CD14-positive monocyte (primary cell): ENCODE data around the gene LIX1L. TPM values are rescaled to one million over a fixed set of nuclear protein-coding genes. Genes with fewer than 3 reads are reported as not detected.

Experiments used
- DNase-seq, 3 donors: peaks; one replicate each; pipeline ENCODE4 v3.0.0-alpha.2; 2011 to 2022
- H2AFZ ChIP-seq: 2 replicates; pipeline ENCODE4 v1.6.0; 2012; ENCODE audit warnings: mild to moderate bottlenecking, low read depth, low read length, inconsistent platforms; ENCODE audit not compliant: insufficient read depth, poor library complexity, severe bottlenecking
- H3K27ac ChIP-seq, 2 donors: 1 replicate in 1 of 2; 2 replicates in 1 of 2; pipeline ENCODE4 v1.5.1; 2012 to 2013; ENCODE audit warnings: low read length in 2 of 2, control low read depth in 1 of 2, inconsistent platforms in 1 of 2, low read depth in 1 of 2, mild to moderate bottlenecking in 1 of 2
- H3K27me3 ChIP-seq, 2 donors: one replicate each; pipeline versions ENCODE4 v1.6.0 to v1.6.1; 2011 to 2013; ENCODE audit warnings: low read length in 2 of 2; ENCODE audit not compliant: control insufficient read depth in 2 of 2, insufficient read depth in 2 of 2
- H3K36me3 ChIP-seq, 2 donors: replicated peaks in 1 of 2; 1 replicate in 1 of 2; 2 replicates in 1 of 2; pipeline versions ENCODE4 v1.5.1 to v1.6.1; 2012 to 2013; ENCODE audit warnings: low read length in 2 of 2, control low read depth in 1 of 2, inconsistent platforms in 1 of 2, mild to moderate bottlenecking in 1 of 2; ENCODE audit not compliant: insufficient read depth in 2 of 2, control insufficient read depth in 1 of 2
- H3K4me1 ChIP-seq, 2 donors: 1 replicate in 1 of 2; 2 replicates in 1 of 2; pipeline versions ENCODE4 v1.5.1 to v1.6.1; 2012 to 2013; ENCODE audit warnings: low read length in 2 of 2, control low read depth in 1 of 2, inconsistent platforms in 1 of 2, mild to moderate bottlenecking in 1 of 2, moderate library complexity in 1 of 2; ENCODE audit not compliant: insufficient read depth in 2 of 2, control insufficient read depth in 1 of 2
- H3K4me2 ChIP-seq: replicated peaks from 2 replicates; pipeline ENCODE3; 2012; ENCODE audit warnings: low read length, moderate library complexity, mild to moderate bottlenecking; ENCODE audit not compliant: poor library complexity, severe bottlenecking; ENCODE audit errors: extremely low read depth
- H3K4me3 ChIP-seq, 3 experiments: fragments of 200-600 bp in 1 of 3; sonication (generic) in 1 of 3; replicated peaks in 1 of 3; 1 replicate in 2 of 3; 2 replicates in 1 of 3; pipeline ENCODE4 v1.5.1; 2011 to 2013; ENCODE audit warnings: low read length in 3 of 3, mild to moderate bottlenecking in 3 of 3, control low read depth in 2 of 3, low read depth in 2 of 3, inconsistent platforms in 1 of 3, moderate library complexity in 1 of 3
- H3K79me2 ChIP-seq: 2 replicates; pipeline ENCODE4 v1.6.0; 2012; ENCODE audit warnings: mild to moderate bottlenecking, control low read depth, inconsistent platforms, low read length, moderate library complexity; ENCODE audit not compliant: insufficient read depth
- H3K9ac ChIP-seq: 2 replicates; pipeline ENCODE4 v1.6.0; 2017; ENCODE audit warnings: low read length, mild to moderate bottlenecking; ENCODE audit not compliant: insufficient read depth, poor library complexity, severe bottlenecking
- H3K9me3 ChIP-seq, 2 donors: replicated peaks in 1 of 2; 1 replicate in 1 of 2; 2 replicates in 1 of 2; pipeline versions ENCODE4 v1.5.1 to v1.6.1; 2012 to 2013; ENCODE audit warnings: low read length in 2 of 2, control low read depth in 1 of 2; ENCODE audit not compliant: control insufficient read depth in 1 of 2, insufficient read depth in 1 of 2
- H4K20me1 ChIP-seq: 2 replicates; pipeline ENCODE4 v1.6.0; 2012; ENCODE audit warnings: mild to moderate bottlenecking, low read length, control low read depth, moderate library complexity; ENCODE audit not compliant: insufficient read depth
- H3K27ac Mint-ChIP-seq, 7 donors: one replicate each; pipeline ENCODE4 v1.8.0; 2020; ENCODE audit warnings: mild to moderate bottlenecking in 7 of 7, mixed read lengths in 7 of 7, moderate library complexity in 6 of 7, inconsistent platforms in 2 of 7
- H3K27me3 Mint-ChIP-seq, 3 donors: one replicate each; pipeline ENCODE4 v1.8.0; 2021 to 2022; ENCODE audit warnings: low read depth in 3 of 3, mild to moderate bottlenecking in 3 of 3, mixed read lengths in 3 of 3, moderate library complexity in 3 of 3, inconsistent platforms in 1 of 3
- H3K36me3 Mint-ChIP-seq, 2 donors: one replicate each; pipeline ENCODE4 v1.8.0; 2020; ENCODE audit warnings: mixed read lengths in 2 of 2, inconsistent platforms in 1 of 2, mild to moderate bottlenecking in 1 of 2
- H3K4me1 Mint-ChIP-seq: one replicate; pipeline ENCODE4 v1.8.0; 2020; ENCODE audit warnings: mild to moderate bottlenecking, mixed read lengths
- H3K4me3 Mint-ChIP-seq, 2 donors: one replicate each; pipeline ENCODE4 v1.8.0; 2020; ENCODE audit warnings: mild to moderate bottlenecking in 2 of 2, mixed read lengths in 2 of 2, moderate library complexity in 1 of 2
- H3K9me3 Mint-ChIP-seq, 7 donors: one replicate each; pipeline ENCODE4 v1.8.0; 2020 to 2022; ENCODE audit warnings: mixed read lengths in 7 of 7, mild to moderate bottlenecking in 6 of 7, moderate library complexity in 6 of 7, inconsistent platforms in 2 of 7
- WGBS: methylation state at CpG from one replicate; pipeline ENCODE4 v1.1.5; 2013; ENCODE audit warnings: missing lambda C conversion rate; ENCODE audit not compliant: insufficient coverage; 5-methylcytosine and 5-hydroxymethylcytosine counted together
- intact Hi-C, 2 donors: fragments of 100-400 bp; cut with micrococcal nuclease; formaldehyde crosslinking; loops; one replicate each; pipeline versions ENCODE4 v1.15.0 to v1.15.1; 2023
- polyA plus RNA-seq, 3 donors: library from polyadenylated mRNA; depleted of rRNA in 1 of 3; unstranded in 2 of 3; stranded (reverse) in 1 of 3; fragments of 300-500 nt in 2 of 3; fragments of >200 nt in 1 of 3; fragmentation: Illumina TruSeq in 2 of 3; gene quantifications; 1 replicate in 2 of 3; 2 replicates in 1 of 3; pipeline ENCODE4 v1.2.3, GENCODE V29; 2012 to 2021
- TF ChIP-seq, protein P1 (sequence below): fragments of 200-600 bp; IDR thresholded peaks from one replicate; pipeline ENCODE4 v1.8.0; 2022; ENCODE audit warnings: antibody characterized with exemption, mild to moderate bottlenecking

LIX1L gene
- polyA plus RNA-seq, 3 donors, result 6.3 to 13.6 (median 8.5) TPM

- Histone ChIP-seq H3K27ac (no peak overlapping the region), H4K20me1 (no peaks in the 10 kb centered on the region), H3K4me2 (no peak overlapping the region), H3K36me3 (no peaks in the 10 kb centered on the region), H3K79me2 (no peaks in the 10 kb centered on the region), H3K9ac (no peak overlapping the region), H3K4me3 (no peak overlapping the region), H2AFZ (no peak overlapping the region), H3K27me3 (peaks cover 5 to 14% of the 10 kb centered on the region in 2 donors), H3K4me1 (peaks cover 8 to 18% of the 10 kb centered on the region in 2 donors), H3K9me3 (no peaks in the 10 kb centered on the region)
- TF ChIP-seq, protein P1, sequence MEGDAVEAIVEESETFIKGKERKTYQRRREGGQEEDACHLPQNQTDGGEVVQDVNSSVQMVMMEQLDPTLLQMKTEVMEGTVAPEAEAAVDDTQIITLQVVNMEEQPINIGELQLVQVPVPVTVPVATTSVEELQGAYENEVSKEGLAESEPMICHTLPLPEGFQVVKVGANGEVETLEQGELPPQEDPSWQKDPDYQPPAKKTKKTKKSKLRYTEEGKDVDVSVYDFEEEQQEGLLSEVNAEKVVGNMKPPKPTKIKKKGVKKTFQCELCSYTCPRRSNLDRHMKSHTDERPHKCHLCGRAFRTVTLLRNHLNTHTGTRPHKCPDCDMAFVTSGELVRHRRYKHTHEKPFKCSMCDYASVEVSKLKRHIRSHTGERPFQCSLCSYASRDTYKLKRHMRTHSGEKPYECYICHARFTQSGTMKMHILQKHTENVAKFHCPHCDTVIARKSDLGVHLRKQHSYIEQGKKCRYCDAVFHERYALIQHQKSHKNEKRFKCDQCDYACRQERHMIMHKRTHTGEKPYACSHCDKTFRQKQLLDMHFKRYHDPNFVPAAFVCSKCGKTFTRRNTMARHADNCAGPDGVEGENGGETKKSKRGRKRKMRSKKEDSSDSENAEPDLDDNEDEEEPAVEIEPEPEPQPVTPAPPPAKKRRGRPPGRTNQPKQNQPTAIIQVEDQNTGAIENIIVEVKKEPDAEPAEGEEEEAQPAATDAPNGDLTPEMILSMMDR, result no peak
- no peak overlapping the region for H3K27ac Mint-ChIP-seq
- peaks cover 16% of the 10 kb centered on the region for H3K4me1 Mint-ChIP-seq
- intact Hi-C loops, result loop anchor here in 1 of 2 donors (5.0 kb wide), 1 partner anchor 40 kb away; the partner anchor contains the start of gene NUDT17
- H3K36me3 Mint-ChIP-seq, result no peaks in the 10 kb centered on the region
- no peak overlapping the region for H3K4me3 Mint-ChIP-seq
- WGBS, result 83% methylated on average over 1 of the region's 5 CpGs
- H3K9me3 Mint-ChIP-seq, result peaks cover 0 to 2% (median 0%) of the 10 kb centered on the region in 7 donors
- peaks cover 13 to 24% (median 17%) of the 10 kb centered on the region in 3 donors for H3K27me3 Mint-ChIP-seq
- no peak for DNase-seq
Measured at GRCh38 chr1:145887631-145888030, 70.2 kb downstream of the LIX1L start.

- Histone ChIP-seq H3K4me2 (no peak overlapping the region), H3K4me3 (no peak overlapping the region), H3K9ac (no peak overlapping the region), H3K4me1 (peaks cover 8 to 18% of the 10 kb centered on the region in 2 donors), H3K79me2 (no peaks in the 10 kb centered on the region), H4K20me1 (no peaks in the 10 kb centered on the region), H3K27ac (no peak overlapping the region), H3K9me3 (no peaks in the 10 kb centered on the region), H3K36me3 (no peaks in the 10 kb centered on the region), H3K27me3 (peaks cover 5 to 14% of the 10 kb centered on the region in 2 donors), H2AFZ (peak overlapping the region; percentile 93)
- Mint-ChIP-seq H3K36me3 (no peaks in the 10 kb centered on the region), H3K4me3 (peak overlapping the region in 1 of 2 donors; percentile 57), H3K9me3 (peaks cover 0 to 2% (median 0%) of the 10 kb centered on the region in 7 donors), H3K27me3 (peaks cover 13 to 24% (median 16%) of the 10 kb centered on the region in 3 donors), H3K4me1 (peaks cover 16% of the 10 kb centered on the region), H3K27ac (no peak overlapping the region)
- no peak for DNase-seq
- intact Hi-C loops, result loop anchor here in 1 of 2 donors (5.0 kb wide), 1 partner anchor 40 kb away; the partner anchor contains the start of gene NUDT17
- WGBS, result 100% methylated on average over 1 of the region's 8 CpGs
- TF ChIP-seq, protein P1, result no peak
Measured at GRCh38 chr1:145886816-145887215, 71.0 kb downstream of the LIX1L start.
